Uterus (tissue), 4 donors: ENCODE results near the gene PPME1. TPM values are rescaled to one million over a fixed set of nuclear protein-coding genes. Genes with fewer than 3 reads are reported as not detected.

Experiments used
- DNase-seq, 2 donors: peaks; one replicate each; pipeline ENCODE4 v3.0.0-alpha.2; 2019 to 2020
- H3K27ac ChIP-seq, 2 donors: fragments of 200-600 bp; sonication (generic); 1 replicate in 1 of 2; 2 replicates in 1 of 2; pipeline ENCODE4 v1.5.1; 2016 to 2018
- H3K27me3 ChIP-seq, 2 donors: fragments of 200-600 bp; sonication (generic); one replicate each; pipeline ENCODE4 v1.5.1; 2018 to 2019; ENCODE audit warnings: control low read depth in 1 of 2
- H3K36me3 ChIP-seq, 2 donors: fragments of 200-600 bp; sonication (generic); one replicate each; pipeline ENCODE4 v1.5.1; 2019; ENCODE audit warnings: control low read depth in 1 of 2
- H3K4me1 ChIP-seq, 2 donors: fragments of 200-600 bp; sonication (generic); one replicate each; pipeline ENCODE4 v1.5.1; 2018 to 2019; ENCODE audit warnings: control low read depth in 1 of 2
- H3K4me3 ChIP-seq, 2 donors: fragments of 200-600 bp; sonication (generic); 1 replicate in 1 of 2; 2 replicates in 1 of 2; pipeline ENCODE4 v1.5.1; 2018 to 2019; ENCODE audit warnings: mild to moderate bottlenecking in 1 of 2
- H3K9me3 ChIP-seq, 2 donors: fragments of 200-600 bp; sonication (generic); one replicate each; pipeline ENCODE4 v1.5.1; 2019; ENCODE audit warnings: control low read depth in 1 of 2
- CTCF ChIP-seq, 4 experiments: fragments of 200-600 bp in 2 of 4; fragments of 450-650 bp in 2 of 4; sonication (generic) in 2 of 4; IDR thresholded peaks; one replicate each; pipeline ENCODE4 v1.5.1; 2016 to 2019; ENCODE audit warnings: antibody characterized with exemption in 4 of 4, mild to moderate bottlenecking in 2 of 4, moderate library complexity in 1 of 4
- POLR2A ChIP-seq, 2 donors: fragments of 450-650 bp; IDR thresholded peaks; one replicate each; pipeline ENCODE4 v1.6.1; 2016; ENCODE audit warnings: antibody characterized with exemption in 2 of 2, mild to moderate bottlenecking in 1 of 2, moderate library complexity in 1 of 2
- intact Hi-C: fragments of 100-400 bp; cut with DNase I; formaldehyde crosslinking; loops from one replicate; pipeline ENCODE4 v1.15.1; 2023; ENCODE audit warnings: low total_unique reads
- total RNA-seq, 4 donors: library from RNA; depleted of rRNA in 3 of 4; stranded (reverse); fragments of >200 nt in 3 of 4; gene quantifications; one replicate each; pipeline versions ENCODE4 v1.1.0 to v1.2.4, GENCODE V29; 2014 to 2023
- donor health status: DM: yes; HTN: yes; CAD: no.

The PPME1 gene
- total RNA-seq, 4 donors from 2014 or later, result 12.6 to 60.0 (median 45.3) TPM

- Histone ChIP-seq H3K4me1 (no peaks in the 10 kb centered on the region), H3K27me3 (no peaks in the 10 kb centered on the region), H3K9me3 (no peaks in the 10 kb centered on the region), H3K27ac (no peak overlapping the region), H3K36me3 (no peaks in the 10 kb centered on the region), H3K4me3 (no peak overlapping the region)
- no peak for DNase-seq
- TF ChIP-seq POLR2A (IDR thresholded peaks at IDR 0.05) (no peak), CTCF (IDR thresholded peaks at IDR 0.05) (no peak)
- intact Hi-C loops, result no loop called here
These were observed 101.2 kb downstream of the PPME1 start for GRCh38 chr11:74272276-74272675.

- H3K36me3 ChIP-seq, result no peaks in the 10 kb centered on the region
- no peaks in the 10 kb centered on the region for H3K9me3 ChIP-seq
- no peaks in the 10 kb centered on the region for H3K27me3 ChIP-seq
- intact Hi-C loops, result no loop called here
- no peak for DNase-seq
- no peak for TF ChIP-seq POLR2A (IDR thresholded peaks at IDR 0.05)
- TF ChIP-seq CTCF (IDR thresholded peaks at IDR 0.05), result no peak
- no peak overlapping the region for H3K27ac ChIP-seq
- no peaks in the 10 kb centered on the region for H3K4me1 ChIP-seq
- no peak overlapping the region for H3K4me3 ChIP-seq
These were observed 105.5 kb downstream of the PPME1 start for GRCh38 chr11:74276581-74276980.

- intact Hi-C loops, result no loop called here
- TF ChIP-seq CTCF (IDR thresholded peaks at IDR 0.05) (no peak), POLR2A (IDR thresholded peaks at IDR 0.05) (no peak)
- Histone ChIP-seq H3K9me3 (no peaks in the 10 kb centered on the region), H3K4me3 (no peak overlapping the region), H3K4me1 (no peaks in the 10 kb centered on the region), H3K27me3 (no peaks in the 10 kb centered on the region), H3K36me3 (no peaks in the 10 kb centered on the region), H3K27ac (peak overlapping the region; percentile 67 to 72)
- DNase-seq, result no peak
These were observed 107.0 kb downstream of the PPME1 start for GRCh38 chr11:74278103-74278502.

- Histone ChIP-seq H3K27ac (peak overlapping the region; percentile 67 to 72), H3K9me3 (no peaks in the 10 kb centered on the region), H3K27me3 (no peaks in the 10 kb centered on the region), H3K4me3 (no peak overlapping the region), H3K36me3 (no peaks in the 10 kb centered on the region), H3K4me1 (no peaks in the 10 kb centered on the region)
- DNase-seq, result peak; percentile 92 to 93
- no peak for TF ChIP-seq POLR2A (IDR thresholded peaks at IDR 0.05)
- TF ChIP-seq CTCF (IDR thresholded peaks at IDR 0.05), result no peak
- intact Hi-C loops, result no loop called here
These were observed 107.7 kb downstream of the PPME1 start for GRCh38 chr11:74278721-74279161.

- Histone ChIP-seq H3K4me3 (no peak overlapping the region), H3K36me3 (no peaks in the 10 kb centered on the region), H3K9me3 (no peaks in the 10 kb centered on the region), H3K4me1 (no peaks in the 10 kb centered on the region), H3K27me3 (no peaks in the 10 kb centered on the region), H3K27ac (peak overlapping the region; percentile 67 to 72)
- no peak for DNase-seq
- TF ChIP-seq CTCF (IDR thresholded peaks at IDR 0.05) (no peak), POLR2A (IDR thresholded peaks at IDR 0.05) (no peak)
- intact Hi-C loops, result no loop called here
These were observed 108.2 kb downstream of the PPME1 start for GRCh38 chr11:74279256-74279655.
